ENCODE data around the gene TLX2.

DNA sequence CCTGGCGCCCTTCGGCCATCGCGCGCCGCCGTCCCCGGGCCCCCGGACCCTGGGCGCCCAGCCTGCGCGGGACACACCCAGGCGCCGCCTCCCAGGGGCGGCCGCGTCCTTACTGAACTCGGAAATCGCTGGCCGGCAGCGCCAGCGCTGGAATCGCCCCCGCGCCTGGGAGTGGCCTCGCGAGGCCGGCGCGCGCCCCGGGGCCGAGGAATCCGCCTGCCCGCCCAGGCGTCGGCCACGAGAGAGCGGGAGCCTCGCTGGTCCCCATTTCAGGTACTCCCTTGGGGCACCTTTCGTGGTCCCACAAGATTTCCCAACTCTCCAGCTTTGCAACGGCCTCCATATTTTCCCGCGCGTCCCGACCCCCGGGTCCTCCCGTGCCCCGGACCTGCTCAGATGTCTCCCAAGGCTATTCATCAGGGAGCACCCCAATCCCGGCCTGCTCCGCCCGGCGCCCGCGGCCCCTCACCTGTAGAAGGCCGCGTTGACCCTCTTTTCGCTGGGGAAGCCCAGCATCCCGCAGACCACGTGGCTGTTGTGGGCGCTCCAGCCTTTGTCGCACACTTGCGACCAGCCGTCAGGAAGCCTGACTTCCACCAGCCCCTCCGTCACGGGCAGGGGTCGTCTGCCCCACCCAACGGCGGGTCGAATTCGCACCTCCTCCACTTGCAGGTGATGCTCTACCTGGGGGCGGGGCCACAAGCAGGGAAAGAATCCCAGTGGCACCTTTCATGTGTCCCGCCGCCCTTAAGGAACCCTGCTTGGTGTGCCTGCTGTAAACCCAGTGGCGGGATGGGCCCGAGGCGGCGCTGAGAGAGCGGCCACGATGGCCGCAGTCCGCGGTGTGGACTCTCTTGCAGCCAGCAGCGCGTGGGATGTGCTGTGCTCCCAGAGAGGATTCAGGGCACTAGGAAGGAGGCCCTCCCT, 34.9 kb downstream of the TLX2 start:
- TF ChIP-seq, protein P1, sequence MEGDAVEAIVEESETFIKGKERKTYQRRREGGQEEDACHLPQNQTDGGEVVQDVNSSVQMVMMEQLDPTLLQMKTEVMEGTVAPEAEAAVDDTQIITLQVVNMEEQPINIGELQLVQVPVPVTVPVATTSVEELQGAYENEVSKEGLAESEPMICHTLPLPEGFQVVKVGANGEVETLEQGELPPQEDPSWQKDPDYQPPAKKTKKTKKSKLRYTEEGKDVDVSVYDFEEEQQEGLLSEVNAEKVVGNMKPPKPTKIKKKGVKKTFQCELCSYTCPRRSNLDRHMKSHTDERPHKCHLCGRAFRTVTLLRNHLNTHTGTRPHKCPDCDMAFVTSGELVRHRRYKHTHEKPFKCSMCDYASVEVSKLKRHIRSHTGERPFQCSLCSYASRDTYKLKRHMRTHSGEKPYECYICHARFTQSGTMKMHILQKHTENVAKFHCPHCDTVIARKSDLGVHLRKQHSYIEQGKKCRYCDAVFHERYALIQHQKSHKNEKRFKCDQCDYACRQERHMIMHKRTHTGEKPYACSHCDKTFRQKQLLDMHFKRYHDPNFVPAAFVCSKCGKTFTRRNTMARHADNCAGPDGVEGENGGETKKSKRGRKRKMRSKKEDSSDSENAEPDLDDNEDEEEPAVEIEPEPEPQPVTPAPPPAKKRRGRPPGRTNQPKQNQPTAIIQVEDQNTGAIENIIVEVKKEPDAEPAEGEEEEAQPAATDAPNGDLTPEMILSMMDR (IDR thresholded peaks at IDR 0.05; ENCODE audit: borderline replicate concordance, extremely low read depth, low read length, poor library complexity, severe bottlenecking), result no peak
- no peak for TF ChIP-seq EZH2 (IDR thresholded peaks at IDR 0.05; ENCODE audit: borderline replicate concordance, low read depth, low read length, severe bottlenecking)
